ENCODE measurements around the gene TRNP1. TPM values are rescaled to one million over a fixed set of nuclear protein-coding genes. Genes with fewer than 3 reads are reported as not detected.
A peak's percentile ranks its signal among the peaks of the same experiment; 100 is the strongest.
"Not testable (repeated sequence)": the region's sequence is repeated elsewhere in the genome, so short reads cannot be mapped to it uniquely, and the experiment has no call there.

The TRNP1 gene, protein sequence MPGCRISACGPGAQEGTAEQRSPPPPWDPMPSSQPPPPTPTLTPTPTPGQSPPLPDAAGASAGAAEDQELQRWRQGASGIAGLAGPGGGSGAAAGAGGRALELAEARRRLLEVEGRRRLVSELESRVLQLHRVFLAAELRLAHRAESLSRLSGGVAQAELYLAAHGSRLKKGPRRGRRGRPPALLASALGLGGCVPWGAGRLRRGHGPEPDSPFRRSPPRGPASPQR
- 1 to 10 TPM; 6.3 to 8.1 (median 7.9) TPM for polyA plus RNA-seq (ENCODE audit: insufficient read length in 4 of 4)

DNA sequence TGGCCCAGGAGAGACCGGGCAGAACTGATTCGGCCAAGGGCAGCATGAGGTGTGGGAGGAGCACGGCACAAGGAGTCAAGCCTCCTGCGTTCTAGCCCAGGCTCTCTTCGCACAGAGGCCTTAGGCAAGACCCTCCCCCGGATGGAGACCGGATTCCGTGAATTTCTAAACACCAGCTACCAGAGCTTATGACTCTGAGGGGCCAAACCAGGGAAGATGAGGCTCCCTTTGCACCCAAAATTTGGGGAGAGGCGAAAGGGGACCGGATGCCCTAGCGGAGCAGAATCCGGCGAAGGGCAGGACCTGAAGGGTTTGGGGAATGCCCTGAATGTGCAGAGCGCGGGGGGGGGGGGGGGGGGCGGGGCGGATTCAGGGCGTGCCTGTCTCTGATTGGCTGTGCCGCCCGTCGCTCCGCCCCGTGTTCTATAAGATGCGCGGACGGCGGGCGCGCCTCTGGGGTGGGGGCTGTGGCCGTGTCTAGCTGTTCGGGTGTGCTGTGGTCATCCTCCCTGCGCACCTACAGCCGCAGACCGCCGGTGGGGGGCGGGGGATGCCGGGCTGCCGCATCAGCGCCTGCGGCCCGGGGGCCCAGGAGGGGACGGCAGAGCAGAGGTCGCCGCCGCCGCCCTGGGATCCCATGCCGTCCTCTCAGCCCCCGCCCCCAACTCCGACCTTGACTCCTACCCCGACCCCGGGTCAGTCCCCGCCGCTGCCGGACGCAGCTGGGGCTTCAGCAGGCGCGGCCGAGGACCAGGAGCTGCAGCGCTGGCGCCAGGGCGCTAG, at the start of gene TRNP1:
Gene TRNP1 (plus strand): TSS at position 456 of the 783 bp plus-strand sequence. CDS start 95 bp downstream, at position 551.
- DNase-seq (ENCODE audit: low read depth in 4 of 4, low spot score in 3 of 4), result no peak

DNA sequence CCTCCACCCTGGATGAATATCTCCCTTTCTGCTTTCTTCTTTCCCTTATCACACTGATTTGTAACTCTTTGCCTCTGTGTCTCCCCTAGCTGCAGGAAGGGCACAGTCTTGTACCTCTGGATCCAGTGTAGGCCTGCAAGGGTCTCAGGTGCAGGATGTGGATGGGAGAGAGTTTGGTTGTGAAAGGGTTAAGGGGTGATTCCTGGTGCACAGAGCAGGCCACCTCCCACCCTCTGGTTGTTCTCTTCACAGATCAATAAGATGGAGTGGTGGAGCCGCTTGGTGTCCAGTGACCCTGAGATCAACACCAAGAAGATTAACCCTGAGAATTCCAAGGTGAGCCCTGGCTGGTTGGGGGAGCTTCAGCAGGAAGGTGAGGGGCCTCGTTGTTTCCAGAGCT, 48.4 kb upstream of the TRNP1 start:
- no peak for DNase-seq (ENCODE audit: low read depth in 4 of 4, low spot score in 3 of 4)

DNA sequence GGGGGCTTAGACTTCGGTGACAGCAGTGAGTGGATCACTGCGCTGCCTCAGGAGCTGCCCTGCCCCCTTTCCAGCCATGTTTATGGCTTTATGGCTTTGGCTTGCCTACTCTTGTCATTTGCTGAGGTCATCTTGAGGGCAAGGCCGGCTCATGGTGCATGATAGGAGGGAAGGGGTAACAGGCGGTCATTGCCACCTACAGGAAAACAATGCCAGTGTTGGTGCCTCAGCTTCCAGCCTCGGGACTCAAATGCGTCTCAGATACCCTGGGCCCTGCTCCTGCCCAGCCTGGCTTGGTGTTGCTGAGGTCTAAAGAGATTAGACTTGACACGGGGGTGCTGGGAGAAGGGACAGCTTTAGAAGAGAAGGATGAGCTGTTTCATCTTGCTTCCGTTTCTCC, 47.8 kb upstream of the TRNP1 start:
- DNase-seq (ENCODE audit: low read depth in 4 of 4, low spot score in 3 of 4), result no peak

DNA sequence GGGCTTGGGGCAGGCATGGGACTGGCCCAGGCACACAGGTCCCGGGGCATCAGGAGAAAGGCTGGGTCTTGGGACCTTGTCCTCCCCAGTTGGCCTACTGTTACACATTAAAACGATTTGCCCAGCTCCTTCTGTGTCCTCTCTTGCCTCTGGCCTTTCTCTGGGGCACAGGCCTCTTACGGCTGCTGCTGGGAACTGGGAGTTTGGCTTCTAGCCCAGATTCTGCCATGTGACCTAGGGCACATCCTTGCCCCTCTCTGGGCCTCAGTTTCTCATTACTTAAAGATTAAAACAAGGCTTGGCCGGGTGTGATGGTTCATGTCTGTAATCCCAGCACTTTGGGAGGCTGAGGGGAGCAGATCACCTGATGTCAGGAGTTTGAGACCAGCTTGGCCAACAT, 47.2 kb upstream of the TRNP1 start:
- no peak for DNase-seq (ENCODE audit: low read depth in 4 of 4, low spot score in 3 of 4)

DNA sequence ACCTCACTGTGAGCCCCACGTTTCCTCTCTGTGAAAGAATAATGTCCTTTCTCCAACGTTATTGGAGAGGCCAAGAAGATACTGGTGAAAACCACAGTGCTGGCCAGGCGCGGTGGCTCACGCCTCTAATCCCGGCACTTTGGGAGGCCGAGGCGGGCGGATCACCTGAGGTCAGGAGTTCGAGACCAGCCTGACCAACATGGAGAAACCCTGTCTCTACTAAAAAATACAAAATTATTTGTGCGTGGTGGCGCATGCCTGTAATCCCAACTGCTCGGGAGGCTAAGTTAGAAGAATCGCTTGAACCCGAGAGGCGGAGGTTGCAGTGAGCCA, 44.8 kb upstream of the TRNP1 start:
- not testable (repeated sequence) for DNase-seq (ENCODE audit: low read depth in 4 of 4, low spot score in 3 of 4)

DNA sequence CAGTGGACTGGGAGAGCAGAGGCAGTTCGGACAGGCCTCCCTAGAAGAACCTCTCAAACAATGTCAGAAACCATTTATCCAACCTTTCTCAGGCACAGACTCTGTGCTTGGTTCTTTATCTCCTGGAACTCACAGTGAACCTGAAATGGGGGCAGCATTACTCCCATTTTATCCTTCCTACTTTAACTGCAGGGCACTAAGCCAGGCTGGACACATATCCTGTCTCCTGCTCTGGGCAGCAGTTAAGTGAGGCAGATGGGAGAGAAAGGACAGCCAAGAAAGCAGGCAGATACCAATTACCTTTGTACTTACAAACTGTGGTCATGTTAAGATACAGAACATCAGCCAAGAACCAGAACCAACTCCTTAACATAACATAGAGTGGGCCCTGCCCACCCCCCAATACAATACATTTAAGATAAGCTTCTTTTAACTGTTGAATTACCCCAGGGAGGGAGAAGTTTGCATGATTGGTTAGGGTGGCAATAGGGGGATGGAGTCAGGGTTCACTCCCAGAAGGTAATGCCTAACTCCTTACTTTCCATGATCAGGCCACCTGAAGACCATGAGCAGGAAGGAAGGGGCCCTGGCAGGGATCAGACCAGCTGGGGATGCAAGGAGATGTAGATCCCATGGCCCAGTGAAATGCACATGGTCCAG, 44.1 kb upstream of the TRNP1 start:
- no peak for DNase-seq (ENCODE audit: low read depth in 4 of 4, low spot score in 3 of 4)

DNA sequence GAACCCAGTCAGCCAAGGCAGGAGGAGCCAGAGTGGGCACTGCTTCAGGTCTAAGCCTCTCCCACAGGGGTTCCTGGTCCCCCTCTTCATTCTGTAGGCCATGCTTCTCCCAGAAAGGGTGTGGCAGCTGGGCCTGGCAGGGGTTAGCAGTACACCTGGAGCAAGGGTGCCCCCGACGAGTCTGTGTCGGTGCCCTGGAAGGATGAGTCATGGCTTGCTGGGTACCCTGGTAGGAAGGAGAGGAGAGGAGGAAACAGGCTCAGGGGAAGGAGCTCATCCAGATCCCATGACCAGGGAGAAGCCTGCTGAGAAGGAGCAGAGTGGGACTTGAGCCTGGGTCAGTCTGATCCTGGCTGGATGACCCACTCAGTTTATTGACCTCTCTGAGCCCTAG, 43.6 kb upstream of the TRNP1 start:
- no peak for DNase-seq (ENCODE audit: low read depth in 4 of 4, low spot score in 3 of 4)

DNA sequence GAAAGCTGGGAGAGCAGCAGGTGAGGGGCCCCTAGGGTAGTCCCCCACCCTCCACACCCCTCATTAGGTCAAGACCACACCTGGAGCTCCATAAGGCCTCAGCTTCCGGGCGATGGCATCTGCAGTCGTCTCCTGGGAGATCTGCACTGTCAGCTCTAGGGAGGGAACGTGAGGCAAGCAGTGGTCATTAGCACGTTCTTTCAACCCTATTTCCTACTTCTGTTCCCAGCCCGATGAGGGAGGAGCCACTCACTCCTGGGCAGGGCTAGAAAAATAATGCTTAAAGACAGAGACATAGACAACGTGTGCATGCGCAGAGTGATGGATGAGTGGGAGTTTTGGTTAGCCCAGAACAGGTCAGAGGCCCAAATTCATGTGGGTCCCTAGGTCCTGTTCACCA, 42.9 kb upstream of the TRNP1 start:
- no peak for DNase-seq (ENCODE audit: low read depth in 4 of 4, low spot score in 3 of 4)

DNA sequence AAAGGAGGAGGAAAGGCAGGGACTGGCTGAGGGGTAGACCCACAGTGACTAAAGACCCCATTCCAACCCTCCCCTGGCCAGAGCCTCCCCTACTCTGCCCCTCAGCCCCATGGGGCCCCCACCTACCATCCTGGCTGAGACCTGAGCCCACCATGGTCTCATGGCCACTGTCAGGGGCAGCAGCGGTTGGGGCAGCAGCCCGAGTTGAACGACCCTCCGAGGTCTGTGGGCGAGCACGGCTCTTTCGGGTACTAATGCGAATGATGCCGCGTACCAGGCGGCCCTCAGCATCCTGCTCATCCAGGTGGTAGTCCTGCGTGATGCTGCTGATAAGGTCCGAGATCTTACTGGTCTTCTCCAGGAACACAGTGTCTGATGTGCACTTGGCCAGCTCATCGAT, 42.3 kb upstream of the TRNP1 start:
- no peak for DNase-seq (ENCODE audit: low read depth in 4 of 4, low spot score in 3 of 4)

DNA sequence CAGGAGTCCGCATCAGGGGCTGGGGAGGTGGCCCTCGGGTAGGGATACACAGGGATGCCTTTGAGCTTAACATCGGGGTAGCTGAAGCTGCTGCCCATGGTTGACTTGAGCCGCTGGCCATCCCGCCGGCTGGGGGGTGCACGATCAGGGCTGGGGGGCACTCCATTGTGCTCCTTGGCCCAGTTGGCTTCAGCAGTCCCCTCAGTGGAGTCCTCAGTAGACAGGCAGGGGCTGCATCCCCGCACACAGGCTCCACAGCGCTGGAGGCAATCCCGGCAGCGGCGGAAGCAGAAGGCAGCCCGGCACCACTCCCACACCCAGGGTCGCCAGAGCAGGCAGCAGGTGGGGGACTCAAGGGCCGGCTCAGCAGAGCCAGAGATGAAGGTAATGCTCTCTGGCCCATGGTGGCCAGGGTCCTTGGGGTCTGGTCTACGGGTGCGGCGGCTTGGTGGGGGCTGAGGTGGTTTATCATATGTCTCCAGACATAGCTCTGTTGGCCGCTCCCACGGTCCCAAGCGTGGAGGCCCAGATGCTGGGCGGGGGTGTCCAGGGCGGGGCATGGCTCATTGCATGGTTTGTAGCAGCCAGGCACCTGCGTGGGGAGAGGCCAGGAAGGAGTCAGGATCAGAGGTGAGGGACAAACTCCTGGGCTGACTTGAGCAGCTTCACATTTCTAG, 41.5 kb upstream of the TRNP1 start:
- no peak for DNase-seq (ENCODE audit: low read depth in 4 of 4, low spot score in 3 of 4)

DNA sequence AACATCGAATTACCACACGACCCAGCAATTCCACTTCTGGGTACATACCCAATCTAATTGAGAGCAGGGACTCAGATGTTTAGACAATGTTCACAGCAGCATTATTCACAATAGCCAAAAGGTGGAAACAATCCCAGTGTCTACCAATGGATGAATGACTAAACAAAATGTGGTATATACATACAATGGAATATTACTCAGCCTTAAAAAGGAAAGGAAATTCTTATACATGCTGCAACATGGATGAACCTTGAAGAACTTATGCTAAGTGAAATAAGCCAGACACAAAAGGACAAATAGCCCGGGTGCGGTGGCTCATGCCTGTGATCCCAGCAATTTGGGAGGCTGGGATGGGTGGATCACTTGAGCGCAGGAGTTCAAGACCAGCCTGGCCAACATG, 40.1 kb upstream of the TRNP1 start:
- DNase-seq (ENCODE audit: low read depth in 4 of 4, low spot score in 3 of 4), result no peak

DNA sequence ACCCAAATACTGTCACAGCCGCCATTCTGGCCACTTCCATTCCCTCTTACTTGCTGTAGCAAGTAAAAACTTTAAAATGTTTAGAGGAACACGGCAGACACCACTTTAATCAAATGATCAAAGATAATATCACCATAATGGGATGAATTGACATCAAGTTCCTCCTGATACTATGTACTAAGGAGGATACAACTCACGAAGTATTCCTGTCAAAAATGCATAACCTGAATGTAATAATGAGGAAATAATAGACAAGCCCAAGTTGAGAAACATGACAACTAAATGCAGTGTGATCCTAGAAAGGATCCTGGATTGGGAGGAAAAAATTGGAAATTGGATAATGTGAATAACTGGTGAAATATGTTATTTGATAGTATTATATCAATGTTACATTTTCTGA, 37.2 kb upstream of the TRNP1 start:
- no peak for DNase-seq (ENCODE audit: low read depth in 4 of 4, low spot score in 3 of 4)

DNA sequence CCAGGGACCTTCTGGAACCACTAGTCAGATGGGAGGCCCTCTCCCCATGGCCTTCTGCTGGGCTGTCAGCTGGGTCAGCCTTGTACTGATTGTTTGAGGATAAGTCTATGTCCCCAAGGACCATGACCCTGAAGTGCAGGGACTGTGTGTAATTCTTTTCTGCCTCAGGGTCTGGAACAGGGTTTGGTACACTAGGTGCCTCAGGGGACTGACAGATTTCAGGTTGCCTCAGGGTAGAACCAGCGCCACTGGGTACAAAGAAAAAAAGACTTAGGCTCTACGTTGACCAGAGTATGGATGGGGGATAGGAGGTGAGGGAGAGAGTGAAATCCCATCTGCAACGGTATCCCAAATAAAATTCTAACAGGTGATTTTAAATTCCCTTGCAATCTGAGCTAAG, 36.2 kb upstream of the TRNP1 start:
- no peak for DNase-seq (ENCODE audit: low read depth in 4 of 4, low spot score in 3 of 4)

DNA sequence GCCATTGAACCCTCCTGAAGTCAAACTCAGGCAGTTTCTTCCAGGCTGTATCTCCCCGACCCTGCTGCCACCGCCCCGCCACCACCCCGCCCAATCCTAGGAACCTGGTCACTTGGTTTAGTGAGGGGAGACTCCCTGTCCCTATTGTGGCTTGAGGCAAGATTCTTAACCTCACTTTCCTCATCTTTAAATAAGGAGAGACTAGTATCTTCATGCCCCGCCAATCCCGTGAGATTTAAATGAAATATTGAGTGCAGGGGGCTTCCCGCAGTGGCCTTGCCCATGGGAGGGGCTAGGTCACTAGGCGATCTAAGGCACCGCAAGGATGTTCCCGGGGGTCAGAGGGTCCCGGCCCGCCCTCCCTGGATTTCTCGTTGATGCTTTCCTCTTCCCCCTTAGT, 34.2 kb upstream of the TRNP1 start:
- no peak for DNase-seq (ENCODE audit: low read depth in 4 of 4, low spot score in 3 of 4)

DNA sequence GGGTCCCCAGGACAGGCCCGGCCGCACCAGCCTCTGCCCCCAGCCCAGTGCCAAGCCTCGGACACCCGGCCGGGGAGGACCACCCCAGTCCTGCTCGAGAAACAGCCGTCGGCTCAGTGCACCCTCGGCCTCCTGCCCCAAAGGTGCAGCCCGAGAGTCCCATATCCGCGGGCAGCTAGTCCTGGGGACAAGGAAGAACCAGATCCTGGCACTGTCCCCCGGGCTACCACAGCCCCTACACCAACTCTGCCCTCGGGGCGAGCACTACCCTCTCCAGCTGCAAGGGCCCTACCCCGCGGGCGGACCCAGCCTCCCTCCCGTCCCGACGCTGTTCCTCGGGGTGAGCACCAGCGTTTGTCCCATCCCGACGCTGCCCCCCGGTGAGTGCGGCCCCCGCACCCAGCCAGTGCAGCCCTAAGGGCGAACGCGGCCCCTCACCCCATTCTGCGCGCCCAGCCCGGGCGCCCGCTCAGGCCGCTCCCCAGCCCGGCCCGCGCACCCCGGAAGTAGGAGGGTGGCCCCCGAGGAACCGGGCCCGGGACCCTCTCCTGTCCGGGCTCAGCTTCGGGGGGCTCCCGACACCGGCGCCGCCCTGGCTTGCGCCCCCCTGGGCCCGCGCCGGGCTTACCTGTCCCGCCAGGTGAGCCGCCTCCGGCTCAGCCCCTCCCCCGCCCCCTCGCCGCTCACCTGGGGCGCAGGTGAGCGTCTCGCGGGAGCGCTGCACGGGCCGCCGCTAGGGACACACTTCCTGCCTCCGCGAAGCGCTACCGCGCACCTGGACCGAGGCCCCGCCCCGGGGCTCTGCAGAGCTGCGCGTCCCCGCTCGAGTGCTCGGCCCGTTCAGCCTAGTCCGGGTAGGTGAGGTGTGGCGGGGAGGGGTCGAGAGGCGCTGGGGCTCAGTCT, 33.5 kb upstream of the TRNP1 start, which contains the start of gene KDF1:
Gene KDF1 (minus strand): TSS at position 747 of the 903 bp plus-strand sequence. CDS start 8,088 bp downstream, outside the sequence.
- peak; percentile 23 to 42 (median 39) for DNase-seq (ENCODE audit: low read depth in 4 of 4, low spot score in 3 of 4)

DNA sequence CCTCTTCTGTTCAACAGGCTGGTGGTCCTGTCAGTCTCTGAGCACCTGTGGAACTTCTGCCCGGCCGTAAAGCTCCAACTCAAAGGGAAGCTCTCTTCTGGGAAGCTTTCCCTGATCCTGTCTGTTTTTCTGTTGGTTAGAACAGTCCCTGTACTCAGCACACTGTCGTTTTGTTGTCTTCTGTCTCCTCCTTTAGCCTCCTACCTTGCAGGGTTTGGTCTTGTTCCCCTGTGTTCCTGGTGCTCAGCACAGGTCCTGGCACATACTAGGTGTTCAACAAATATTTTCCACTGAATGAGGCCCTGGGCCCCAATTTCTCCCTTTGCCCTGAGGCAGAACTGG, 32.9 kb upstream of the TRNP1 start:
- no peak for DNase-seq (ENCODE audit: low read depth in 4 of 4, low spot score in 3 of 4)

DNA sequence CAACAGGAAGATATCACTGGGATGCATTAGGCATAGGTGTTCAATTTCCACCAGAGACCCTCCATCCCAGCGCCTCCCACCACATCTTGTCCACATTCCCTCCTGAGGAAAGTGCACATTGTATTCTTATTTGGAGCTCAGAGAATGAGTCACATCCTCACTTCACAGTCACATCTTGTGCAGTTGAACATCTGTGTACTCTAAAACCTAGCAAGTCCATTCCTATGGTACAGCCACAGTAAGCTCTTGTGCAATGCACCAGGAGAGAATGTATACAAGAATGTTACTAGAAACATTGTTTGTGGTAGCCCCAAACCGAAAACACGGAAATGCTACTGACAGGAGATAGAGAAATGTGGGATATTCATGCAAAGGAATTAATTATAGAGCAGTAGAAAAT, 31.7 kb upstream of the TRNP1 start:
- no peak for DNase-seq (ENCODE audit: low read depth in 4 of 4, low spot score in 3 of 4)

DNA sequence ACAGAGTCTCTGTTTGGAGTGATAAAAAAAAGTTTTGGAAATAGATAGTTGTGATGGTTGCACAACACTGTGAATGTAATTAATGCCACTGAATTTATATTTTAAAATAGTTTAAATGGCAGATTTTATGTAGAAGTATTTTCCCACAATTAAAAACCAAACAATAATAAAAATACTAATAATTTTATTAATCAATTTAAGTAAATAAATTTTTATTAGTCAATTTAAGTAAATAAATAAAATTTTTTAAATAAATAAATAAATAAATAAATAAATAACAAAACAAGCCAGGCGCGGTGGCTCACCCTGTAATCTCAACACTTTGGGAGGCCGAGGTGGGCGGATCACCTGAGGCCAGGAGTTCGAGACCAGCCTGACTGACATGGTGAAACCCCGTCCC, 28.3 kb upstream of the TRNP1 start:
- DNase-seq (ENCODE audit: low read depth in 4 of 4, low spot score in 3 of 4), result no peak

DNA sequence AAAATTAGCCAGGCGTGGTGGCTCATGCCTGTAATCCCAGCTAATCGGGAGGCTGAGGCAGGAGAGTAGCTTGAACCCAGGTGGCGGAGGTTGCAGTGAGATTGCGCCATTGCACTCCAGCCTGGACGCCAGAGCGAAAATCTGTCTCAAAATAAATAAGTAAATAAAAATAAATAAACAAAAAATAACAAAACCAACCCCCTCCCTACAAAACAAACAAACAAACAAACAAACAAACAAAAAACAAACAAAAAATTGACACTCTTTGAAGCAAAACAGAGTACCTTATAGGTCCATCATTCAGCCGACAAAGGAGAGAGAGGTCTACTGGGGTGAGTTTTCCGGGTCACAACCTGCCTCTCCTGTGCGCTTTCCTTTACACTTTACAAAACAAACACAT, 27.9 kb upstream of the TRNP1 start:
- DNase-seq (ENCODE audit: low read depth in 4 of 4, low spot score in 3 of 4), result no peak

DNA sequence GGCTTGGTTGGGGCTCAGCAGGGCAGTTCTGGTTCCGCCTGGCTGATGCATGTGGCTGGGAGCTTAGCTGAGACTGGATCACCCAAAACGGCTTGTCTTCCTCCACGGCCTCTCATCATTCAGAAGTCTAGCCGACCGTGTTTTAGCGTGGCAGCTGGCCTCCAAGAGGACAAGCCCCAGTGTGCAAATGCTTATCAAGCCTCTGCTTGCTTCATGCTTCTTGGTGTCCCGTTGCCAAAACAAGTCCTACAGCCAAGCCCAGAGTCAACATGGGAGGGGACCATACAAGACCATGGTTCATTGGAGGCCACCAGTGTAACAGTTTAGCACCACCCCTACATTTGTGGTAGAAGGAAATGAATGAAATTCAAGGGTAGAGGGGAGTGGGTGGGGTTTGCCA, 22.7 kb upstream of the TRNP1 start:
- no peak for DNase-seq (ENCODE audit: low read depth in 4 of 4, low spot score in 3 of 4)
